ENCODE data around the gene GNB3. TPM values are rescaled to one million over a fixed set of nuclear protein-coding genes. Genes with fewer than 3 reads are reported as not detected.
"Not testable (repeated sequence)": the region's sequence is repeated elsewhere in the genome, so short reads cannot be mapped to it uniquely, and the experiment has no call there.

Gene GNB3
- total RNA-seq, 2 experiments from 2014 or later: 0.66 to 0.76 TPM

GRCh38 chr12:6883683-6884082, 43.0 kb downstream of the GNB3 start:
- intact Hi-C loops (cut with DNase I, micrococcal nuclease): no loop called here
- peaks cover 3% of the 10 kb centered on the region for H3K36me3 Mint-ChIP-seq (ENCODE audit: low read depth)
- ChIA-PET CTCF (no interaction called here), POLR2A (no interaction called here)
- H3K27me3 Mint-ChIP-seq: no peaks in the 10 kb centered on the region
- no peak for DNase-seq
- no peak for ATAC-seq
- H3K4me3 Mint-ChIP-seq: no peak overlapping the region
- no peaks in the 10 kb centered on the region for H3K4me1 Mint-ChIP-seq
- no peak overlapping the region for H3K27ac Mint-ChIP-seq
- no peaks in the 10 kb centered on the region for H3K9me3 Mint-ChIP-seq (ENCODE audit: low read depth)

DNA sequence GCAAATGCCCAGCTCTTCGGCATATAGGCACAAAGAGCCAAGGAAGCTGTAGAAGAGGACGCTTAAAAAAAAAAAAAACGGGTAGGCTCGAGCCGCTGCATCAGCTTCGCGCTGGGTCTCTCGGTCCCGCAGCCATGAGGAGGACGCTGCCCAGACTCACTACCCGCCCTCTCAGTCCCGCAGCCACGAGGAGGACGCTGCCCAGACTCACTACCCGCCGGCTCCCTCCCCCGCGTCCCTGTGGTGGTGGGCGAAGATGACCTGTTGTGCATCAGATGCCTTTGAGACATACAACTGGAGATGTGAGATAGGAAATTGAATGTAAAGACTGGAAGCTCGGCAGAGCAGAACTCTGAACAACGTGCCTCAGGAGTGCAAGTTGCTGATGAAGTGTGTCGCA, 43.8 kb downstream of the GNB3 start:
- peaks cover 3% of the 10 kb centered on the region for H3K36me3 Mint-ChIP-seq (ENCODE audit: low read depth)
- DNase-seq (no peak), ATAC-seq (no peak)
- H3K4me1 Mint-ChIP-seq: no peaks in the 10 kb centered on the region
- H3K27ac Mint-ChIP-seq: no peak overlapping the region
- POLR2A ChIA-PET: no interaction called here
- no peak overlapping the region for H3K4me3 Mint-ChIP-seq
- CTCF ChIA-PET: interaction anchor here (1.4 kb wide), 1 partner anchor 11 kb away, joined by 6 read pairs; no protein-coding TSS in a partner anchor
- H3K27me3 Mint-ChIP-seq: no peaks in the 10 kb centered on the region
- intact Hi-C loops (cut with DNase I, micrococcal nuclease): no loop called here
- H3K9me3 Mint-ChIP-seq (ENCODE audit: low read depth): no peaks in the 10 kb centered on the region

DNA sequence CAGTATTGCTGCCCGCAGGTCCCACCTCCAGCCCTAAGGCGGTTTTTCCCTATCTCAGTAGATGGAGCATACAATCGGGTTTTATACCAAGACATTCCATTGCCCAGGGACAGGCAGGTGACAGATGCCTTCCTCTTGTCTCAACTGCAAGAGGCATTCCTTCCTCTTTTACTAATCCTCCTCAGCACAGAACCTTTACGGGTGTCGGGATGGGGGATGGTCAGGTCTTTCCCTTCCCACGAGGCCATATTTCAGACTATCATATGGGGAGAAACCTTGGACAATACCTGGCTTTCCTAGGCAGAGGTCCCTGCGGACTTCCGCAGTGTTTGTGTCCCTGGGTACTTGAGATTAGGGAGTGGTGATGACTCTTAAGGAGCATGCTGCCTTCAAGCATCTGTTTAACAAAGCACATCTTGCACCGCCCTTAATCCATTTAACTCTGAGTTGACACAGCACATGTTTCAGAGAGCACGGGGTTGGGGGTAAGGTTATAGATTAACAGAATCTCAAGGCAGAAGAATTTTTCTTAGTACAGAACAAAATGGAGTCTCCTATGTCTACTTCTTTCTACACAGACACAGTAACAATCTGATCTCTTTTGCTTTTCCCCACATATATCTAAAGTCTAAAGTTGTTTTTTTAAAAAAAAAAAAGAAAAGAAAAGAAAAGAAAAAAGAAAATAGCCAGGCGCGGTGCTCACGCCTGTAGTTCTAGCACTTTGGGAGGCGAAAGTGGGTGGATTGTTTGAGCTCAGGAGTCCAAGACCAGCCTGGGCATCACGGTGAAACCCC, 45.7 kb downstream of the GNB3 start:
- H3K27me3 Mint-ChIP-seq; H3K27ac Mint-ChIP-seq; intact Hi-C loops (cut with DNase I, micrococcal nuclease); H3K4me3 Mint-ChIP-seq; POLR2A ChIA-PET; ATAC-seq; CTCF ChIA-PET; DNase-seq; H3K4me1 Mint-ChIP-seq; H3K9me3 Mint-ChIP-seq (ENCODE audit: low read depth); H3K36me3 Mint-ChIP-seq (ENCODE audit: low read depth): not testable (repeated sequence)

GRCh38 chr12:6887460-6887859, 46.7 kb downstream of the GNB3 start:
- no peak for ATAC-seq
- H3K4me3 Mint-ChIP-seq: no peak overlapping the region
- no peaks in the 10 kb centered on the region for H3K9me3 Mint-ChIP-seq (ENCODE audit: low read depth)
- POLR2A ChIA-PET: interaction anchor here (0.7 kb wide), 1 partner anchor 27 kb away, joined by 7 read pairs; no protein-coding TSS in a partner anchor
- H3K36me3 Mint-ChIP-seq (ENCODE audit: low read depth): peaks cover 8% of the 10 kb centered on the region
- H3K27ac Mint-ChIP-seq: no peak overlapping the region
- CTCF ChIA-PET: interaction anchor here (0.6 to 1.0 kb wide), 3 partner anchors 18 to 38 kb away, joined by 3 read pairs; no protein-coding TSS in a partner anchor
- DNase-seq: no peak
- H3K4me1 Mint-ChIP-seq: peaks cover 9% of the 10 kb centered on the region
- H3K27me3 Mint-ChIP-seq: no peaks in the 10 kb centered on the region
- intact Hi-C loops (cut with DNase I, micrococcal nuclease): no loop called here

GRCh38 chr12:6888360-6888759, 47.6 kb downstream of the GNB3 start:
- no peak overlapping the region for H3K4me3 Mint-ChIP-seq
- no peak overlapping the region for H3K27ac Mint-ChIP-seq
- no peak for ATAC-seq
- POLR2A ChIA-PET: no interaction called here
- peaks cover 12% of the 10 kb centered on the region for H3K4me1 Mint-ChIP-seq
- no peaks in the 10 kb centered on the region for H3K9me3 Mint-ChIP-seq (ENCODE audit: low read depth)
- CTCF ChIA-PET: interaction anchor here (0.6 kb wide), 1 partner anchor 37 kb away, joined by 3 read pairs; no protein-coding TSS in a partner anchor
- H3K36me3 Mint-ChIP-seq (ENCODE audit: low read depth): peaks cover 8% of the 10 kb centered on the region
- H3K27me3 Mint-ChIP-seq: no peaks in the 10 kb centered on the region
- DNase-seq: no peak
- intact Hi-C loops (cut with DNase I, micrococcal nuclease): no loop called here

DNA sequence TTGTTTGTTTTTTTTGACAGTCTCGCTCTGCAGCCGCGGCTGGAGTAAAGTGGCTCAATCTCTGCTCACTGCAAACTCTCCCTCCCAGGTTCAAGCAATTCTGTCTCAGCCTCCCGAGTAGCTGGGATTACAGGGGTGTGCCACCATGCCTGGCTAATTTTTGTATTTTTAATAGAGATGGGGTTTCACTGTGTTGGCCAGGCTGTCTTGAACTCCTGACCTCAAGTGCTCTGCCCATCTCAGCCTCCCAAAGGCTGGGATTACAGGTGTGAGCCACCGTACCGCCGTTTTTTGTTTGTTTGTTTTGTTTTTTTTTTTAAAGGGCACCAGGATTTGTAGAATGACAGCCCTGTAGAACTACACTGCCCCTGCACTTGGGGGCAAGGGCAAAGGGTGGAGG, 48.1 kb downstream of the GNB3 start:
- H3K36me3 Mint-ChIP-seq (ENCODE audit: low read depth); H3K9me3 Mint-ChIP-seq (ENCODE audit: low read depth); intact Hi-C loops (cut with DNase I, micrococcal nuclease); POLR2A ChIA-PET; CTCF ChIA-PET; DNase-seq; ATAC-seq; H3K27me3 Mint-ChIP-seq; H3K4me3 Mint-ChIP-seq; H3K27ac Mint-ChIP-seq: not testable (repeated sequence)
- peaks cover 12% of the 10 kb centered on the region for H3K4me1 Mint-ChIP-seq

DNA sequence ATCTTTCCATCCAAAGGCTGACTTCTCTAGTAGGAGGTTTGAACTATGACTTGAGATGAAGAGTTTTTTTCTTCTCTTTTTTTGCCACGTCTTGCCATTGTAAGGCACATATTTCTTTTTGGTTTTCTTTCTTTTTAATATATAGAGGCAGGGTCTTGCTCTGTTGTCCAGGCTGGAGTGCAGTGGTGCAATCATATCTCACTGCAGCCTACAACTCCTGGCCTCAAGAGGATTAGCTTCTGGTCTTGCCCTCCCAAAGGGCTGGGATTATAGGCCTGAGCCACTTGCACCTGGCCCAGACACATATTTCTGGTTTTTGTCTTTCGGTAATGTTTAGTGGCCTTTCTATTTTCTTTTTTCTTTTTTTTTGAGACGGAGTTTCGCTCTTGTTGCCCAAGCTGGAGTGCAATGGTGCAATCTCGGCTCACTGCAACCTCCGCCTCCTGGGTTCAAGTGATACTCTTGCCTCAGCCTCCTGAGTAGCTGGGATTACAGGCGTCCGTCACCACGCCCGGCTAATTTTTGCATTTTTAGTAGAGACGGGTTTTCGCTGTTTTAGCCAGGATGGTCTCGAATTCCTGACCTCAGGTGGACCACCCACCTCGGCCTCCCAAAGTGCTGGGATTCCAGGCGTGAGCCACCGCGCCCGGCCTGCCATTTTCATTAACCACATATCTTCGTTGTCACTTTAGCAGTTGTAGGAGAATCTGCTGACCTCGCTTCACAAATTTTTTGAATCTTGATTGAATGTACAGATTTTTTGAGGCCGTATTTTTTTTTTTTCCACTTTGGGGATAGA, 49.2 kb downstream of the GNB3 start:
- not testable (repeated sequence) for ATAC-seq; H3K9me3 Mint-ChIP-seq (ENCODE audit: low read depth); H3K36me3 Mint-ChIP-seq (ENCODE audit: low read depth); DNase-seq; H3K27me3 Mint-ChIP-seq
- intact Hi-C loops (cut with DNase I, micrococcal nuclease): loop anchor here (2.0 kb wide), 2 partner anchors 37 to 109 kb away; partner anchors contain the start of gene USP5 (in 1 of the 2)
- ChIA-PET CTCF (interaction anchor here (0.8 to 1.0 kb wide), 2 partner anchors 10 to 11 kb away, joined by 4 read pairs; no protein-coding TSS in a partner anchor), POLR2A (interaction anchor here (0.6 kb wide), 1 partner anchor 333 kb away, joined by 4 read pairs; no protein-coding TSS in a partner anchor)
- Mint-ChIP-seq H3K27ac (peak overlapping the region; percentile 94), H3K4me3 (peak overlapping the region; percentile 87), H3K4me1 (peaks cover 12% of the 10 kb centered on the region)

- POLR2A ChIA-PET: interaction anchor here (0.6 to 1.7 kb wide), 11 partner anchors 9 to 351 kb away, joined by 3 to 18 read pairs (median 4); partner anchors contain the start of genes C12orf57, ENO2, RNU7-1 and SPSB2
- H3K4me3 Mint-ChIP-seq: peak overlapping the region; percentile 87
- peak overlapping the region; percentile 94 for H3K27ac Mint-ChIP-seq
- ATAC-seq (peak; percentile 94), DNase-seq (peak; percentile 100)
- no peaks in the 10 kb centered on the region for H3K27me3 Mint-ChIP-seq
- peaks cover 5% of the 10 kb centered on the region for H3K36me3 Mint-ChIP-seq (ENCODE audit: low read depth)
- peaks cover 12% of the 10 kb centered on the region for H3K4me1 Mint-ChIP-seq
- intact Hi-C loops (cut with DNase I, micrococcal nuclease): loop anchor here (1.0 to 2.0 kb wide), 15 partner anchors 13 to 298 kb away; partner anchors contain the start of genes LRRC23 (in 2 of the 2), SPSB2 (in 2 of the 2), USP5 (in 2 of the 2) and CHD4 (in 1 of the 2)
- CTCF ChIA-PET: interaction anchor here (0.6 to 2.0 kb wide), 31 partner anchors 9 to 753 kb away, joined by 3 to 38 read pairs (median 4); partner anchors contain the start of genes CDCA3, COPS7A, LRRC23 and SPSB2
- H3K9me3 Mint-ChIP-seq (ENCODE audit: low read depth): no peaks in the 10 kb centered on the region
Observed at GRCh38 chr12:6890789-6891645, 50.3 kb downstream of the GNB3 start.

- DNase-seq: peak; percentile 40
- POLR2A ChIA-PET: interaction anchor here (0.6 to 1.7 kb wide), 9 partner anchors 10 to 352 kb away, joined by 3 to 18 read pairs (median 4); partner anchors contain the start of genes C12orf57, RNU7-1 and SPSB2
- Mint-ChIP-seq H3K4me3 (peak overlapping the region; percentile 87), H3K36me3 (ENCODE audit: low read depth) (peaks cover 5% of the 10 kb centered on the region), H3K27me3 (no peaks in the 10 kb centered on the region), H3K9me3 (ENCODE audit: low read depth) (no peaks in the 10 kb centered on the region), H3K4me1 (peaks cover 12% of the 10 kb centered on the region), H3K27ac (peak overlapping the region; percentile 94)
- peak; percentile 24 for ATAC-seq
- CTCF ChIA-PET: interaction anchor here (0.7 to 2.0 kb wide), 27 partner anchors 9 to 355 kb away, joined by 3 to 38 read pairs (median 5); partner anchors contain the start of genes CDCA3, COPS7A, LRRC23 and SPSB2
- intact Hi-C loops (cut with DNase I, micrococcal nuclease): loop anchor here (1.0 to 2.0 kb wide), 15 partner anchors 13 to 298 kb away; partner anchors contain the start of genes LRRC23 (in 2 of the 2), SPSB2 (in 2 of the 2), USP5 (in 2 of the 2) and CHD4 (in 1 of the 2)
Observed at GRCh38 chr12:6891646-6892001, 50.9 kb downstream of the GNB3 start.

- peak overlapping the region; percentile 58 for H3K27ac Mint-ChIP-seq
- POLR2A ChIA-PET; H3K36me3 Mint-ChIP-seq (ENCODE audit: low read depth): not testable (repeated sequence)
Observed at GRCh38 chr12:6892683-6893082, 52.0 kb downstream of the GNB3 start.

More at GRCh38 chr12:6892683-6893082, 52.0 kb downstream of the GNB3 start:
- intact Hi-C loops (cut with DNase I, micrococcal nuclease); ATAC-seq; DNase-seq; H3K27me3 Mint-ChIP-seq; H3K9me3 Mint-ChIP-seq (ENCODE audit: low read depth): not testable (repeated sequence)
- H3K4me1 Mint-ChIP-seq: peaks cover 12% of the 10 kb centered on the region
- H3K4me3 Mint-ChIP-seq: peak overlapping the region; percentile 87
- CTCF ChIA-PET: interaction anchor here (0.6 to 2.0 kb wide), 4 partner anchors 8 to 76 kb away, joined by 3 to 9 read pairs (median 4); no protein-coding TSS in a partner anchor
